GM21619 (cell line): Measurements from ENCODE around the gene LAMA3.
"Not testable (repeated sequence)": the region's sequence is repeated elsewhere in the genome, so short reads cannot be mapped to it uniquely, and the experiment has no call there.

Experiments used
- ATAC-seq: cut with Tn5 transposase; IDR thresholded peaks from one replicate; pipeline ENCODE4 v1.9.1; 2021; ENCODE audit not compliant: unreplicated experiment

Gene LAMA3

DNA sequence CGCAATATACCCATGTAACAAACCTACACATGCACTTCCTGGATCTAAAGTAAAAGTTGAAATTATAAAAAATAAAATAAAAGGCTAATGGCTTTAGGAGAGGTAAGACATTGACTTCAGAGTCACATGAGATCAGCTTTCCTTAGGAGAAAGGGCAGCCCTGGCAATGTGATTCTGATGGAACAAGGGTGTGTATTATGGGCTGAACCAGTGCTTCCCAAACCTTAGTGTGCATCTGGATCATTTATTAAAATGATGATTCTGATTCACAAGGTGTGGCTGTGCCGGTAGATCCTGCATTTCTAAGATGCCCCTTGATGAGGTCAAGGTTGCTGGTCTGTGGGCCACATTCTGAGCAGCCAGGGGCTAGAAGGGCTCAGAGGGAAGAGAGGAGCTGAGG is 42.6 kb downstream of the LAMA3 start:
- ATAC-seq, result no peak

DNA sequence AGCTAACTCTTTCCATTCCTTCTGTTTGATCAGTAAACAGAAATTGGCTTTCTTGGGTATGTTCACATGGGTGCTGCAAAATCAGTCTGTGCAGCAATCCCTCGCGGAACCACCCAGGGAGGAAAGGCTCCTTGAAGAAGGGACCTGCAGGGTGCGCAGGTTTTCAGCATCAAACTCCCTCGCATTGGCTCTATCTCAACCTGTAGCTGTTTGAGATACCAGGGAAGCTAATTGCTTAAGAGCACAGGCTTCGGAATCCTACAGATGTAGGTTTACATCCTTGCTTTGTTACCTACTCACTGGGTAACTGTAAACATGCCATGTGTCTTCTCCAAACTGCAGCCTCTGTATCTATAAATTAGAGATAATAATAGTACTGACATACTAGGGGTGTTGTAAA is 43.2 kb downstream of the LAMA3 start:
- ATAC-seq, result no peak

DNA sequence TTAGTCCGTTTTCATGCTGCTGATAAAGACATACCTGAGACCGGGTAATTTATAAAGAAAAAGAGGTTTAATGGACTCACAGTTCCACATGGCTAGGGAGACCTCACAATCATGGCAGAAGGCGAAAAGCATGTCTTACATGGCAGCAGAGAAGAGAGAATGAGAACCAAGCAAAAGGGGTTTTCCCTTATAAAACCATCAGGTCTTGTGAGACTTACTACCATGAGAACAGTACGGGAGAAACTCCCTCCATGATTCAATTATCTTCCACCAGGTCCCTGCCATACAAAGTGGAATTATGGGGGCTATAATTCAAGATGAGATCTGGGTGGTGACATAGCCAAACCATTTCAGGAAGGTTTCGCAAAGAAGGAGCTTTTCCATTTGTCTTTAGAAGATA is 44.0 kb downstream of the LAMA3 start:
- ATAC-seq, result not testable (repeated sequence)

DNA sequence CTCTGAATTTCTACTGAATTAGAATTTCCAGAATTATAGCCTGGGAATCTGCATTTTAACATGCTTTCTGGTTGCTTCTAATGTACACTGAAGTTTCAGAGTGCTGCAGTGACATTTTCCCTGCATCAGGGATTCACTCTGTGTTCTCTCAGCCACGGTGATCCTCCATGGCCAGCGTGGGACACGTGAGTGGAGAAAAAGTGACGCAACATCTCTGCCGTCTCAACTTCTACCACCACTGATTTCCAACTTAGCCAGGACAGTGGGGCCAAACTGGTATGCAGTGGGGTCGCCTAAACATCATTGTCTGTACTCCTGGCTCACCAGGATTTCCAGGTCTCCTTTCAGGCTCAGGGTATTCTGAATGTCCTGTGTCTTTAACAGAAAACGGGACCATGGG is 44.6 kb downstream of the LAMA3 start:
- no peak for ATAC-seq

DNA sequence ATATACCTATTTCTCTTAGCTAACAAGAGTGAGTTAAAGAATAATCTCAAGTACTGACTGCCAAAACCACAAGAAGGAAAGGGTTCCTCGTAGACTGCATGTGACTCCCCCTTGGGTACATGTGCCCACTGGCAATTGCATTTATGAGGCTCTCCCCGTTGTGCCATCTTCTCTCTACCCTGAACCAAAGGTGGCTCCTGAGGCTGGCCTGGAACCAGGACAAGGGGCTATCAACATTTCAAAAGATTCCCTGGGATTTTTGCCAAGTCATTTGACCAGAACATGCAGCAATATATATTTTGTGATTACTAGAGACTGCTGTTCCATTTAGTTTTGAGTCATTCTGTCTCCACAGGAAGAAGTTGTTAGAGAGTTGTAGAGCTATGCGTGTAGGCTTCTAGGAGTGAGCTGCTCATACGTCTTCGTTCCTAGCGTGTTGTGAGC is 45.8 kb downstream of the LAMA3 start:
- ATAC-seq, result peak; percentile 67

DNA sequence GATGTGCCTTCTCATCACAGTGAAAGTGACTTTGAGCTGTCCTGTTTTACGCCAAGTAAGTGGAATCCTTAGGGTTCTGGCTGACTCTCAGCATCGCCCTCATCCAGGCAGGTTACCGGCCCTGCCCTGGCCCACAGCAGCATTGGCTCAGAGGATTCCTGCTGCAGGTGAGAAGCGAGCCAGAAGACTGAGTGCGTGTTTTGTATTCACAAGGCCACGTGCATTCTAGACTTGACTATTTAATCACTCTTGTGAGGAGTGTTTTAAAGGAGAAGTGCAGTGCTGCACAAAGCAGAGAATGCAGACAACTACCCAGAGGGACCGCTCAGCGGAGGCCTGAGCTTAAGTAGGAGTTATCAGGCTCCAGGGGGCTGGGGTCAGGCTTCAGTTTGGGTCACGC is 48.3 kb downstream of the LAMA3 start:
- no peak for ATAC-seq

DNA sequence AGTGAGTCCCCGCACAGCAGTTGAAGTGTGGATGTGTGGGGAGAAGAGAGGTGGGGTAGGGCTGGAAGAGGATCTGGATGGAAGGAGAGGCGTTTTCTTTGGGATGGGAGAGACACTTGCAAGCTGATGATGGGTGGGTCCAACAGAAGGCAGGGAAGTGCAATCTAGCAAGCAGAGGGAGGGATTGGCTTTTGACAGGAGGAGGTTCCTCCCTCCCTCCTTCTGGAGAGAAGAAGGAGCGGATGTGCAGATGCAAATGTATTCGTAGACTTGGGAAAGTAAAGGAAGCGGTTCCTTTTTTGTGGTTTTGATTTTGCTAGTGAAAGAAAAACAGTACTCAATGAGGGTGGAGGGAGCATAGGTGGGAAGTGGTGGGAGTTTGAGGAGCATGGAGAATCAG is 48.9 kb downstream of the LAMA3 start:
- no peak for ATAC-seq

DNA sequence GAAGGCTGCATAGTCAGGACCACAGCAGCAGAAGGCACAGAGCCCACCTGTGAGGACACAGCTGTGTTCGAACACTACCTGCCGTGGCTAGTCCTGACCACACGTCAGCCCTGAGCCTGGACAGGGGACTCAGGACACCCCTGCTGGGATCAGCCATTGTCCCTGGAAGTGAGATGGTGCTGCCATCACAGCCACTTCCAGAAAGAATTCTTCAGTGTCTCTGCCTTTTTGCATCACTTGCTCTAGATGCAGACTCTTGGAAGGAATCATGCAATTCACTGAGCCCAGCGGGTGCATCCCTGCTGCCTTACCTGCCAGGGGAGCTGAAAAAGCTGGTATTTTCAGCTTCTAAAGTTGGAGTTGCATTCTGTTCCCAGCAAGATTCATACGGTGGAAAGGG is 49.3 kb downstream of the LAMA3 start:
- no peak for ATAC-seq

DNA sequence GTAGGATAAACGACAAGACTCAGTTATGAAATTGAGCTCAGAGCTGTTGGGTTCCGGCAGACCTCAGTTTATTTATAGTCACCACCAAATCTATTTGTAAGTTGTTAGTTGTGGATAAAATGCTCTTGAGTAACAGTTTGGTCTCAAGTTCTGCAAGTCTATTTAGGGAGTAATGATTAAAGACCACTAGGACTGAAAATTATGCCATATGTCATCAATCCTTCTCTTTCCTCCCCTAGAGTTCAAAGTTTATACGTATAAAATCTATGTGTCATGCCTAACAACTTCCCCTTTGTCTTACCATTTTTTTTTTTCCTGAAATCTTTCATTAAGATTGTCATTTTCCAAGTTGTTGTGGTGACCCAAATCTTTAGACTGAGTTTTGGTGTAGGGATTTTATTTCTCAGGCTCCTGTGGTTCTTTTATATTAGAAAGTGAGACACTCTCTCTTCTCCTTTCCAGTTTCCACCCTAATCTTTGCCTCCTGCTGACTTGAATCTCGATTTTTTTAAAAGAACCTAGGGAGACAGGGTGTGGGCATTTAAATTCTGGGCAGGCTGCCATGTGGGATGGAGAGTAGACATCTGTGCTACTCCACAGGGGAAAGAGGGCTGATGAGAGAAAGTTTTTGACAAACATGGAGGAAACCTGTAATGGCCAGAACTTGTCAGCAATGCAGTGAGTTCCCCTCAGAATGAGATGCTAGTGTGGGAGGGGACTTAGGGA is 51.0 kb downstream of the LAMA3 start:
- ATAC-seq, result no peak

DNA sequence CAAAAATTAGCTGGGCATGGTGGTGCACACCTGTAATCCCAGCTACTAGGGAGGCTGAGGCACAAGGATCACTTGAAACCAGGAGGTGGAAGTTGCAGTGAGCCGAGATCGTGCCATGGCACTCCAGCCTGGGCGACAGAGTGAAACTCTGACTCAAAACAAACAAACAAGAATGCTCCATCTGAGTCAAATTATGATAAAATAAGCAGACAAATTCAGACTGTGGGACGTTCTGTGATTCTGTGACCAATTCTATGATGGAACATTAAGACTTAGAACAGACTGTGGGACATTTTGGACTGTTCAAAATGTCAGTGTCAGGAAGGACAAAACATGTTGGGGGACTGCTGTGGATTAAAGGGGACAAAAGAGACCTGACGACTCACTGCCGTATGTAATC is 52.7 kb downstream of the LAMA3 start:
- ATAC-seq, result not testable (repeated sequence)

DNA sequence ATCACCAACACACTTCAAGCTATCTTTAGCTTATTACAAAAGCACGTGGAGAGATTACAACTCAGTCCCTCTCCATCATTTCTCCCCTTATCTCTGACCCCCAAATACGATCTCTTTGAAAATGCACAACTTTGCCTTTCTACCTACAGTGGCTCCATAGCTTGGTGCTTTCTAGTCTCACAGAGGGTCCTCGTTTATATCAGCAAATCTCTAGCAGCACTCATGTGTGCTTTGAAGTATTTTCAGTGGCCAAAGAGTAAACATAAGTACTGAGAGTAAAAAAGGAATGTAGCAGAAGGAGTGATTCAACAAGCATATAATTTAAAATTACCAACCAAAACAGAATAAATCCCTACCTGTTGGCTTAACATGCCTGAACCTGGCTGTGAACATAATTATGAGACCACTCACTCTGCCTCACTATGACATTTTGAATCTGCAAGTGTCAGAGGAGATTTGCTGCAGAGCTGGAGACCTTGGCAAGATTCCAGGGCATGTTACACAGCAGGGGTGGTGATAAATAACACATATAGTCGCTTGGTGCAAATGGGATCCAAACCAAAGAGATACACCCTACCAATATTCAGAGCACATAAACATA is 54.6 kb downstream of the LAMA3 start:
- ATAC-seq, result no peak

DNA sequence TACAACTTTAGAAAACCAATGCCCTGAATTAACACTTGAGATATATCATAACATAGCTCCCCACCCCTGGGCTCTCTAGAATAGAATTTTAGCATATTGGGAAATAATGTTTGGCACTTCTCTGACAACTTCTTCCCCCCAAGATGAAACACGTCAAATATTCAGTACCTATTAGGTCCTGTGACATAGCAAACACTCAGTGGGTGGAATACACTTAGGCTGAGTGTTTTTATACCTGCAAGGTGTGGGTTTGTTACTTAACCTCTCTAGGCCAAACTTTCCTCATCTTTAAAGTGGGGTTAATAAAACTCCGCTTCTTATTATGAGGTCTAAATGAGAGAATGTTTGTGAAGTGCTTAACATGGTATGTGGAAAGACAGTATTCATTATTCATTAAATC is 56.1 kb downstream of the LAMA3 start:
- ATAC-seq, result no peak

DNA sequence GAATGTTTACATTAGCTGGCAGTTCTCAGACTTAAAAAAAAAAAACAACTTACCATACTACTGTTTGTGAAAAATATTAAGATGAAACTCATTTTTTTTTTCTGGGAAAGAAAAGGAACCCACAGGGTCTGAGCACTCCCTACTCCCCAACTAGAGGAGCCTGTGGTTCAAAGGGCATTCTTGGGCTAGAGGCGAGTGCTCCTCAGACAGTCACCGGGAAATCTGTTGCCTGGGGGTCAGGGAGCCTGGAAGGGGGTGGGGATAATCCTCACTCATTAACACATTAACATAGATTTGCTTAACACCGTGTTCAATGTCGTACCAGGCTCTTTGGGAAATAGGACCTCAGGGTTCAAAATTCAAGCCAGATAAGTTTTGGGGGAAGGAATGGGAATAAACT is 57.6 kb downstream of the LAMA3 start:
- no peak for ATAC-seq

DNA sequence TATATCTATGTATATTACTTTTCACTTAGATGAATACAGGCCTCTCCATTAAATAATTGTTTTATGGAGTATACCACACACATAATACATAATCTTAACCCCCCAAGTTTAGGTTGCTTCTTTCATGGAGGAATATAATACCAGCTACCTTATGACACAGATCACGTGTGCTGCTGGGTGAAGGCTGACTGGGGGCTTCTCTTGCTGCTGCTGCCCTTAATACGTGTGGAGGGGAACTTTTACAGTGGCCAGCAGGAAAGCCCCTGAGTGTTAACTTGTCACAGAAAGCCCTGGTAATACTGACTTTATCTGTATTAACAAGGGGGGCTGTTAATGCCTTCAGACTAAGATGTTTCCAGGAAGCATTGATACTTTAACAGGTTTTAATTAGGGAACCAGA is 63.1 kb downstream of the LAMA3 start:
- ATAC-seq, result no peak

DNA sequence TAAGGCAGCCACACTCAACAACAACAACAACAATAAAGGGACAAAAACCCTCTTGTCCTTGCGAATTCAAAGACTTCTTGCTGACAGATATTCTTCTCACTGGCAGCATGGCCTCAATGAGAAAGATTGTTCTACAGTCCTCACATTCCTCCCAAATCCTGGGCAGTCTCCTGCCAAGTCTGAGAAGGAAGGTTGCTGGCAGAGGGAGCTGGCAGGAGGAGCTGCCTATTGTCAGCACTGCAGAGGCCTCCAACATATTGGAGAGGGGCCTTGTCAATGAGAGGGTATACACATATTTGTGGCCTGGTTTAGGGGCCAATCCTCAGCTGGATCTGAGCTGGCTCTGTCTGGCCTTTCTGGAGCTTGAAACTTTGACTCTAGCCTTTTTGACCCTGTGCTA is 63.5 kb downstream of the LAMA3 start:
- ATAC-seq, result no peak

DNA sequence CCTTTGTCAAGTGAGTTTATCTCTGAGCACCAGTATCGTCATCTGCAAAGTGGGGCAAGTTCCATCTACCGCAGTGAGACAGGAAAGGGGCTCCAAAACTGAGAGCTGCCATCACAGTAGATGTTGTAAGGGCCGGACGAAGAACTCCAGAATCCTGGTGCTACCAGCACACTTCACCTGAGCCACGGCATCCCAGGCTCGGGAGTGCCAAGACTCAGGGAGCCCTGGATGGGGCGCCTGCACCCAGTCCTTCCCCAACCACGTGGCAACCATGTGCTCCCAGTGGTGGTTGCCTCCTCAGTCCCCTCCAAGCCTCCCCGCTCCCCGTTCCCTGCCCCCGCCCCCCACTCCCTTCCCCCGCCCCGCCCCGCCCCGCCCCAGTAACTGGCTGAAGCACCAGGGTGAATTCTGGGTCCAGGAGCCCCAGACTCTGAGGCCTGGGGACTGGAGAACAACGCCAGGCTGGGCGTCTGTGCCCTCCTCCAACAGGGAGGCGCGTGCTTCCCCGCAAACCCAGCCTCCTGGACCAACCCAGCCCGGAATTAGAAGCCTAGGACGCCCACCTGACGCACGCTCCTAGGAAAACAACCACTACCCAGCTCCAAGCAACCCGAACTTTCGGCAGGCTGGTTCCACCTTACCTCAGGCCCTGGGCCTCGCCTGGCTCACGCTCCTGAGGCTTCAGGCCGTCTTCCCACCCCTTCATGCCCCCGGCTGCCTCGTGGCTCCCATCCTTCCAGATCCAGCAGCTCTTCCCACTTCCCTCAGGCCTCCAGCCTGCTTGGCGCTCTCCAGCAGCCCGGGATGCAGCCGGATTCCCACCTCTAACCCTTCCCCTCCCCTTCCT is 67.6 kb downstream of the LAMA3 start:
- no peak for ATAC-seq

DNA sequence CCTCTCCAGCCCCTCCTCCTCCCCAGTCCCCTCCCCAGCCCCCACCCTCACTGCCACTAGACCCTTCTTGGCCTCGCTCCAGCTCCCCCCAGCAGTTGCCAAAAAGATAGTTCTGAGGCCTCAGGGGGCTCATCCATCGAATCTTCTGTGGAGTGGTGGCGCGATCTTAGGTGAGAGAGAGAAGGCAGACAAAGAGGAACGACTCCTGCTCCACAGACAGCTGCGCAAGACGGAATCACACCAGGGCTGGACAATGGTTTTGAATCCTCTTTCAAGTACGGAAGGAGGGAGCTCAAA is 68.1 kb downstream of the LAMA3 start:
- ATAC-seq, result no peak

DNA sequence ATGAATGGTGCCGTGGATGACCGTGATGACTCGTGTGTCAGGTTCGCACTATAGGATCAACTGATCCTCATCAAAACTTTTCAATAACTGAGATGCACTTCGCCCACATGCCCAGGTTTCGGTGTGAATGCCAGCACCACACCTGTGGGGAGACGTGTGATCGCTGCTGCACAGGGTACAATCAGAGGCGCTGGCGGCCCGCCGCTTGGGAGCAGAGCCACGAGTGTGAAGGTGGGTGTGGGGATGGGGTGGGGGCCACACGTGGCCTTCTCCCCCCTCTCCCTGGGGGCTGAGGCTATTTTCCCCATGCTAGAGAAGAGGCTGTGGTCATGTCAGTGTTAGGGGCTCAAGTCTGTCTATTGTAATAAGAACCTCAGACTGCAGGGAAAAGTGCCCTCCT is 69.0 kb downstream of the LAMA3 start:
- ATAC-seq, result no peak

DNA sequence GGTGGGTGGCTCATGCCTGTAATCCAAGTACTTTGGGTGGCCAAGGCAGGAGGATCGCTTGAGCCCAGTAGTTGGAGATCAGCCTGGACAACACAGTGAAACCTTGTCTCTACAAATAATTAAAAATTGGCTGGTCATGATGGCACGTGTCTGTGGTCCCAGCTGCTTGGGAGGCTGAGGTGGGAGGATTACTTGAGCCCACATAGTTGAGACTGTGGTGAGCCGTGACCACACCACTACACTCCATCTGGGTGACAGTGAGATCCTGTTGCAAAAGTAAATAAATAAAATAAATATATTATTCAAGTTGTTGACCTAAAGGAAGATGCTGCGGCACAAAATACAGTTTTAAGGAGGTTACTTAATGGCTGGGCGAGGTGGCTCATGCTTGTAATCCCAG is 72.7 kb downstream of the LAMA3 start:
- no peak for ATAC-seq

DNA sequence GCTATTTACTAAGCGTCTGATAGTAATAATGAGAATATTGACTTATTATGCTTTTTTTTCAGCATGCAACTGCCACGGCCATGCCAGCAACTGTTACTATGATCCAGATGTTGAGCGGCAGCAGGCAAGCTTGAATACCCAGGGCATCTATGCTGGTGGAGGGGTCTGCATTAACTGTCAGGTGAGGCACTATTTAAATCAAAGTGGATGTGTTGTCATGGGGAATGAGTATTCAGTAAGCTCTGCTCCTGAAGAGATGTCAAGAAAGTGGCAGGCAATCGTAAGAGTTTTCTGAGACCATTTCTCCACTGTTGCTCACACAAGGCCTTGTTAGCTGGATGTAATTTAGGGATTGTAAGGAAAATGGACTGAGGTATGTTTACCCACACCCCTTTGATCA is 74.1 kb downstream of the LAMA3 start:
- ATAC-seq, result no peak

DNA sequence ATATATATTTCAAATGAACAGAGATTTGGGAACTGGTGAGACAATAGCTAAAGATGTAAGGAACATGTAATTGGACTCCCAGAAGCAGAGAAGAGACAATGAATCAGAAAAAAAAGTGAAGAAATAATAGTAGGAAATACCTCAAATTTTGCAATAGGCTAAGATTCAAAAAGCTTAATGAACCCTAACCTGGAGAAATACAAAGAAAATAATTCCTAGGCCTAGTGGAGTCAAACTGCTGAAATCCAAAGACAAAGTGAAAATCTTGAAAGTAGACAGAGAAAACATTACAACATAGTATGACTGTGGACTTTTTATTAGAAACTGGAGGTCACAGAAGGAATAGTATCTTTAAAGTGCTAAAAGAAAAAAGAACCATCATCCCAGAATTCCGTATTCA is 76.7 kb downstream of the LAMA3 start:
- no peak for ATAC-seq

DNA sequence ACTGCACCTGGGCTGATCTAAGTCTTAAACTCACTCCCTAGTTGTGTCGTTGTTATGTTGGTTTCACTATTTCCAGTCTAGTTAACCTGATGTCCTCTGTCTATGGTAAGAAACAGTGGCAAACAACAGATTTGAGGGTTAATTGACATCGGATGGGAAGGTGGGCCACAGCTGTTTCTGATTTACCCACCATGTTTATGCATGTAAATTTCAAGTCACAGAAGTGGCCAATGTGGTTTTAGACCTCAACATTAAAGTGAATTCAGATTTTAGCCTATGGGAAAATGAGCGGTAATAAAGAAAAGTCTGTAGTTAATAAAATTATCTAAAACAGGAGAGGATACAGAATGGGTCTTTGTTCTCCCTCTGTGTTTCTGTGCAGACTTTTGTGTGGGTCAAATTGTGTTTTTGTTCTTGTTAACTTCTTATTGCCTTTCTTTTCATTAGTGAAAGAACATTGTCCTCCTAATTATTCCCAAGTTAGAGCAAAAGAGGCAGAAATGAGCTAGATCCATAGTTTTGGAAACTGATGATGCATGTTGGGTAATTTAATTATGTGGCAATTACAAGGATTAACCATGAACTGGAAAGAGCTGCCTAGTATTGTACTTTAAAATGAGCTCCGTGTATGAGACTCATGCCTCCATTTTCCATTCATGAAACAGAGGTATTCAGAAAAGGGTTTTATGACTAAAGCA is 83.2 kb downstream of the LAMA3 start:
- no peak for ATAC-seq
